Measurements from ENCODE around the gene EHD2. TPM values are rescaled to one million over a fixed set of nuclear protein-coding genes. Genes with fewer than 3 reads are reported as not detected.
"Not testable (repeated sequence)": the region's sequence is repeated elsewhere in the genome, so short reads cannot be mapped to it uniquely, and the experiment has no call there.

The EHD2 gene
- total RNA-seq, 1 donor from 2014 or later = 0.49 TPM

DNA sequence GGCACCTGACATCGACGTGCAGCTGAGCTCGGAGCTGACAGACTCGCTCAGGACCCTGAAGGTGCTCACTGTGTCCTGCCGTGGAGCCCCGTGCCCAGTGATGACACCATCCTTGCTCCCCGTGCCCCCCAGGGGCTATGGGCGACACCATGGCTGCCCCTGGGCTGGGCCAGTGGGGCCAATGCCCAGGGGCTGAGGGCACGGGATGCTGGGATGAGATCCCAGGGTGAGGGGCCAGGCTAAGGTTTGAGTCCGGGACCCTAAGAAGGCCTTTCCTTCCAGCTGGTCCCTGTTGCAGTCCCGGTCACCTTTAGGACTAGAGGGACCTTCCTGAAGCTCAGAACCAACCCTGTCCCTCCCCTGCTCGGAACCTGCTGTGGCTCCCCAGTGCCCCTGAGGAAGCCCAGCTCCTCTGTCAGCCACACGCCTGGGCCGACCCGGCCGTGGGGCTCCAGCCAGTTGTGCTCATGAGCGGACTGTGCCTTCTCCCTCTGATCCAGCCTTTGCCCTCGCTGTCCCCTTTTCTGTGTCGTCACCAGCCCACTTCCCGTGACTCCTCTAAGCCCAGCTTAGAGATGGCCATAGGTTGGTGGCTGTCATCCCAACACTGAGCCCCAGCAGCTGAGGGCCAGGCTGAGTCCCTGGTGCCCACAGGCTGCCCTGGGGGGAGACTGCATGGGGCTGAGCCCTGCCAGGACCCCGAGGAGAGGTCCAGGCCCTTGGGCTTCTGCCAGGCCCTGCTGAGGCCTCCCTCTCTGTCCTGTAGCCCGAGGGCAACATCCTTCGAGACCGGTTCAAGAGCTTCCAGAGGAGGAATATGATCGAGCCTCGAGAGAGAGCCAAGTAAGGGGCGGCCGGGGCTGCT is 42.8 kb downstream of the EHD2 start:
- intact Hi-C loops (cut with micrococcal nuclease) = no loop called here
- no peak for DNase-seq
- H3K27me3 Mint-ChIP-seq = no peaks in the 10 kb centered on the region
- H3K27ac Mint-ChIP-seq = no peak overlapping the region
- H3K36me3 Mint-ChIP-seq (ENCODE audit: low read depth) = peaks cover 68% of the 10 kb centered on the region
- H3K4me1 Mint-ChIP-seq = peaks cover 5% of the 10 kb centered on the region
- H3K4me3 Mint-ChIP-seq = no peak overlapping the region
- H3K9me3 Mint-ChIP-seq = no peaks in the 10 kb centered on the region

- Mint-ChIP-seq H3K27ac (no peak overlapping the region), H3K9me3 (no peaks in the 10 kb centered on the region), H3K36me3 (ENCODE audit: low read depth) (peaks cover 62% of the 10 kb centered on the region), H3K4me1 (peaks cover 4% of the 10 kb centered on the region), H3K27me3 (no peaks in the 10 kb centered on the region), H3K4me3 (no peak overlapping the region)
- intact Hi-C loops (cut with micrococcal nuclease) = no loop called here
- no peak for DNase-seq
These were observed 43.4 kb downstream of the EHD2 start for GRCh38 chr19:47756627-47756929.

- intact Hi-C loops (cut with micrococcal nuclease) = no loop called here
- no peak overlapping the region for H3K4me3 Mint-ChIP-seq
- peaks cover 59% of the 10 kb centered on the region for H3K36me3 Mint-ChIP-seq (ENCODE audit: low read depth)
- no peak for DNase-seq
- no peaks in the 10 kb centered on the region for H3K9me3 Mint-ChIP-seq
- H3K27me3 Mint-ChIP-seq = no peaks in the 10 kb centered on the region
- peaks cover 3% of the 10 kb centered on the region for H3K4me1 Mint-ChIP-seq
- no peak overlapping the region for H3K27ac Mint-ChIP-seq
These were observed 43.9 kb downstream of the EHD2 start for GRCh38 chr19:47756953-47757608.

DNA sequence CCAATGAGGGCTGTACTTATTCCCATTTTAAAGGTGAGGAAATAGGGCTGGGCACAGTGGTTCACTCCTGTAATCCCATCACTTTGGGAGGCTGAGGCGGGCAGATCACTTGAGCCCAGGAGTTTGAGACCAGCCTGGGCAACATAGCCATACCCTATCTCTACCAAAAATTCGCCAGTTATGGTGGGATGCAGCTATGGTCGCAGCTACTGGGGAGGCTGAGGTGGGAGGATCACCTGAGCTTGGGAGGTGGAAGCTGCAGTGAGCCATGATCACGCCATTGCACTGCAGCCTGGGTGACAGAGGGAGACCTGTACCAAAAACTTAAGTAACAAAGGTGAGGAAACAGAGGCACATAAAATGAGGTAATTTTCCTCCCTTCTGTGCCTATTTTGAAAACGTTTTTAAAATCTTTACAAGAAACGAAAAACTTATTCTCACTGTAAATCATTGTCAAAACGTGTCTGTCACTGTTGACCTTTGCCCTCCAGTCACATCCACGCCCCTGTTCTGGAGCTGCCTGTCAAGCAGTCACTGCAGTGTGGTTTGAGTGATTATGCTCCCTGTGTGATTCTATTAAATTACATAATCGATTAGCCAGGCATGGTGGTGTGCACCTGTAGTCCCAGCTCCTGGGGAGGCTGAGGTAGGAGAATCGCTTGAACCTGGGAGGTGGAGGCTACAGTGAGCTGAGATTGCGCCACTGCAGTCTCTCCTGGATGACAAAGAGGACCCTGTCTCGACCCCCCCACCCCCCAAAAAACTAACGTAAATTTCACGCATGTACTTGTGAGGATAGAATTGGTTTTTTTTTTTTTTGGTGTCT is 44.6 kb downstream of the EHD2 start:
- Mint-ChIP-seq H3K27ac (no peak overlapping the region), H3K4me3 (no peak overlapping the region), H3K4me1 (peaks cover 2% of the 10 kb centered on the region), H3K27me3 (no peaks in the 10 kb centered on the region), H3K9me3 (no peaks in the 10 kb centered on the region), H3K36me3 (ENCODE audit: low read depth) (peaks cover 52% of the 10 kb centered on the region)
- DNase-seq = no peak
- intact Hi-C loops (cut with micrococcal nuclease) = no loop called here

DNA sequence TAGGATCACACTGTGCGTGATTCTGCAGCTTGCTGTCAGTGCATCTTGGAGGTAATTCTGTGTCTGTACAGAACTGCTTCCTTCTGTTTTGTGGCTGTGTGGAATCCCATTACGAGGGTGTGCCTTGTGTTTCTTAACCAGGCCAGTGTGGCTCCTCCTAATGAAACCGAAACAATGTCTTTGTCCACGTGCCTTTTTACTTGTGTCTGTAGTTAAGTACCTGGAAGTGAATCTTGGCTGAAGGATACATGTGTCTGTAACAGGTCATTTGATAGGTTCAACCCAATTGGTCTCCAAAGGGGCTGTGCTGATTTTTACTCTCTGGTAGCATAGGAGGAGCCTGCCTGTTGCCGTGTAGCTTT is 45.2 kb downstream of the EHD2 start:
- peaks cover 2% of the 10 kb centered on the region for H3K4me1 Mint-ChIP-seq
- H3K4me3 Mint-ChIP-seq = no peak overlapping the region
- no peak for DNase-seq
- H3K27me3 Mint-ChIP-seq = no peaks in the 10 kb centered on the region
- intact Hi-C loops (cut with micrococcal nuclease) = no loop called here
- peak overlapping the region; percentile 20 for H3K27ac Mint-ChIP-seq
- H3K9me3 Mint-ChIP-seq = no peaks in the 10 kb centered on the region
- H3K36me3 Mint-ChIP-seq (ENCODE audit: low read depth) = peaks cover 46% of the 10 kb centered on the region

DNA sequence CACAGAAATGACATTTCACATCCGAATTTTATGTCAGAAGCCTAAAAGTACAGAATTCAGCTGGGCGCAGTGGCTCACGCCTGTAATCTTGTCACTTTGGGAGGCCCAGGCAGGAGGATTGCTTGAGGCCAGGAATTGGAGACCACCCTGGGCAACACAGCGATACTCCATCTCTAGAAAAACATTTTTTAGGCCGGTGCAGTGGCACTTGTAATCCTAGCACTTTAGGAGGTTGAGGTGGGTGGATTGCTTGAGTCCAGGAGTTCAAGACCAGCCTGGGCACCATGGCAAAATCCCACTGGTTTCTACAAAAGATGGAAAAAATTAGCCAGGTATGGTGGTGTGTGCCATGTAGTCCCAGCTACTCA is 47.4 kb downstream of the EHD2 start:
- no peaks in the 10 kb centered on the region for H3K9me3 Mint-ChIP-seq
- H3K27ac Mint-ChIP-seq = no peak overlapping the region
- H3K4me1 Mint-ChIP-seq = peaks cover 4% of the 10 kb centered on the region
- H3K4me3 Mint-ChIP-seq = no peak overlapping the region
- intact Hi-C loops (cut with micrococcal nuclease) = no loop called here
- H3K27me3 Mint-ChIP-seq = no peaks in the 10 kb centered on the region
- peaks cover 32% of the 10 kb centered on the region for H3K36me3 Mint-ChIP-seq (ENCODE audit: low read depth)
- no peak for DNase-seq

DNA sequence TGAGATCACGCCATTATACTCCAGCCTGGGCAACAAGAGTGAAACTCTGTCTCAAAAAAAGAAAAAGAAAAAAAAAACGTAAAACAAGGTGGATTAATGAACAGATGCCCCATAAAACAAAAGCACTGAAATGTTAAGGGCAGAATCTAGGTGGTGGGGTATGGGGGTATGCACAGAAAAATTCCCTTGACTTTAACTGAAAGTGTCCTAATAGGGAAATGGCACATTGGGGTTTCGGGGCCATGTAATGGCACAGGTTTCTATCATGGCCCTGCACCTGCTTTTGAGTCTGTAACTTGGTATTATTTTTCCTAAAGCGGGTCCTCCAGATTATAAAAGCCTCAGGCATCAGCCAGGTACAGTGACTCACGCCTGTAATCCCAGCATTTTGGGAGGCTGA is 48.3 kb downstream of the EHD2 start:
- no peak for DNase-seq
- intact Hi-C loops (cut with micrococcal nuclease) = no loop called here
- Mint-ChIP-seq H3K27me3 (no peaks in the 10 kb centered on the region), H3K4me3 (no peak overlapping the region), H3K36me3 (ENCODE audit: low read depth) (peaks cover 30% of the 10 kb centered on the region), H3K4me1 (peaks cover 4% of the 10 kb centered on the region), H3K9me3 (no peaks in the 10 kb centered on the region), H3K27ac (no peak overlapping the region)

DNA sequence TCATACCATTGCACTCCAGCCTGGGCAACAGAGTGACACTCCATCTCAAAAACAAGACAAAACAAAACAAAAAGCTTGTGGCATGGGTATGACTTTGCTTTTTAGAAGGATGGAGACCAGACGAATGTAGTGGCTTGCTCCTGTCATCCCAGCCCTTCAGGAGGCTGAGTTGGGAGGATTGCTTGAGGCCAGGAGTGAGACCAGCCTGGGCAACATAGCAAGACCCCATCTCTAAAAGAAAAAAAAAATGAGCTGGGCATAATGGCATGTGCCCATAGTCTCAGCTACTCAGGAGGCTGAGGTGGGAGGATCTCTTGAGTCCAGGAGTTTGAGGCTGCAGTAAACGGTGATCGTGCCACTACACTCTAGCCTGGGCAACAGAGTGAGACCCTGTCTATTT is 48.9 kb downstream of the EHD2 start:
- no peak for DNase-seq
- Mint-ChIP-seq H3K27me3 (no peaks in the 10 kb centered on the region), H3K9me3 (no peaks in the 10 kb centered on the region), H3K36me3 (ENCODE audit: low read depth) (peaks cover 26% of the 10 kb centered on the region), H3K27ac (no peak overlapping the region), H3K4me3 (no peak overlapping the region), H3K4me1 (peaks cover 4% of the 10 kb centered on the region)
- intact Hi-C loops (cut with micrococcal nuclease) = no loop called here

- no peaks in the 10 kb centered on the region for H3K9me3 Mint-ChIP-seq
- peaks cover 20% of the 10 kb centered on the region for H3K36me3 Mint-ChIP-seq (ENCODE audit: low read depth)
- H3K4me3 Mint-ChIP-seq = no peak overlapping the region
- peaks cover 4% of the 10 kb centered on the region for H3K4me1 Mint-ChIP-seq
- DNase-seq = no peak
- H3K27me3 Mint-ChIP-seq = no peaks in the 10 kb centered on the region
- H3K27ac Mint-ChIP-seq = no peak overlapping the region
- intact Hi-C loops (cut with micrococcal nuclease) = no loop called here
These were observed 49.5 kb downstream of the EHD2 start for GRCh38 chr19:47762615-47763308.

GRCh38 chr19:47764705-47765104 is 51.5 kb downstream of the EHD2 start:
- H3K9me3 Mint-ChIP-seq; DNase-seq; intact Hi-C loops (cut with micrococcal nuclease); H3K36me3 Mint-ChIP-seq (ENCODE audit: low read depth); H3K4me3 Mint-ChIP-seq; H3K27ac Mint-ChIP-seq; H3K27me3 Mint-ChIP-seq; H3K4me1 Mint-ChIP-seq: not testable (repeated sequence)

DNA sequence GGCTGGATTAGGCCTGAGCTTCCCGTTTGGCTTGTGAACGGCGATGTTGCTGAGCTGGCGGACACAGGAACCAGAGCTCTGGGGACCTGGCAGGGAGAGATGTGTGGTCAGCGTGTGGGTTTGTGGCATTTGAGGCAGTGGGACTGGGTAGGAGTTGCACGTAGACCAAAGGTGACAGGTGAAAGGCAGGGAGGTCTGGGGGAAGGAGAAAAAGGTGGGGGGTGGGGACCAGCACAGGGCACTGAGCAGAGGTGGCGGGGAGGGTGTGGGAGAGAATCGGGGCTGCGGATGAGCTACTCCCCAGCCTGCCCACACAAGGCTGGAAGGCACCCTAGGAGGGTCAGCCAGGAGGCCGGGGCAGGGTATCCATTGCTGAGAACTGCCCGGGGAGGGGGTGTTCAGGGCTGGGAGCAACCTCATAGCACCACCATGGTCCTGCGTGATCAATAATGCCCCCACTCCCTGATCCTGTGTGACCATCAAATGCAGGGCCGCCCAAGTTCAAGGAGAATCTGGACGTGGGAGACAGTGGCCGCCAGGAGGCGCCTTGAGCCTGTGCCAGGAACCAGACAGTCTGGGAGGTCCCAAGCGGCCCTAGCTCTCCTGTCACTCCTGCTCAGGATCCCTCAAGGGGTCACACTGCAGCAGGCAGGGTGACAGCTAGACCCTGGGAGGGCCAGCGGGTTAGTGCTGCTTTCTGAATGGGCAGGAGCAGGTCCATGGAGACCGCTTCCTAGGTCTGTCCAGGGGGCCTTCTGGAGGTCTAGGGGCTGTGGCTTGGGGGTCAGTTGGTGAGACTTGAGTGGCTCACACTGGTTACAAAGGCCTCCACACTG is 52.5 kb downstream of the EHD2 start:
- no peaks in the 10 kb centered on the region for H3K9me3 Mint-ChIP-seq
- intact Hi-C loops (cut with micrococcal nuclease) = loop anchor here (1.0 kb wide), 1 partner anchor 23 kb away; no protein-coding TSS in a partner anchor
- H3K4me1 Mint-ChIP-seq = peaks cover 3% of the 10 kb centered on the region
- H3K27me3 Mint-ChIP-seq = no peaks in the 10 kb centered on the region
- H3K36me3 Mint-ChIP-seq (ENCODE audit: low read depth) = no peaks in the 10 kb centered on the region
- DNase-seq = peak; percentile 79
- no peak overlapping the region for H3K27ac Mint-ChIP-seq
- no peak overlapping the region for H3K4me3 Mint-ChIP-seq

DNA sequence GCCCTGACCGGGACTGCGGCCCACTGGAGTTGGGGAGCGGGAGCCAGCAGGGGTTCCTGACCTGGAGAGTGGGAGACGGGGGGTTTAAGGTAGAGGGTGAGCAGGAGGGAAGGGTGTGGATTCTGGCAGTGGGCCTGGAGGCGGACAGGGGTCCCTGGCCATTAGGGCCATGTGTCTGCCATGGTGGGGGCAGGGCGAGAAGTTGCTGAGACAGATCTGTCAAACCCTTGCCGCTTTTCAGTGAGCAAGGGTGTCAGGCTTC is 53.1 kb downstream of the EHD2 start:
- no peak overlapping the region for H3K4me3 Mint-ChIP-seq
- H3K27me3 Mint-ChIP-seq = no peaks in the 10 kb centered on the region
- H3K27ac Mint-ChIP-seq = no peak overlapping the region
- DNase-seq = no peak
- no peaks in the 10 kb centered on the region for H3K9me3 Mint-ChIP-seq
- H3K4me1 Mint-ChIP-seq = peaks cover 3% of the 10 kb centered on the region
- intact Hi-C loops (cut with micrococcal nuclease) = loop anchor here (1.0 kb wide), 1 partner anchor 22 kb away; no protein-coding TSS in a partner anchor
- no peaks in the 10 kb centered on the region for H3K36me3 Mint-ChIP-seq (ENCODE audit: low read depth)

DNA sequence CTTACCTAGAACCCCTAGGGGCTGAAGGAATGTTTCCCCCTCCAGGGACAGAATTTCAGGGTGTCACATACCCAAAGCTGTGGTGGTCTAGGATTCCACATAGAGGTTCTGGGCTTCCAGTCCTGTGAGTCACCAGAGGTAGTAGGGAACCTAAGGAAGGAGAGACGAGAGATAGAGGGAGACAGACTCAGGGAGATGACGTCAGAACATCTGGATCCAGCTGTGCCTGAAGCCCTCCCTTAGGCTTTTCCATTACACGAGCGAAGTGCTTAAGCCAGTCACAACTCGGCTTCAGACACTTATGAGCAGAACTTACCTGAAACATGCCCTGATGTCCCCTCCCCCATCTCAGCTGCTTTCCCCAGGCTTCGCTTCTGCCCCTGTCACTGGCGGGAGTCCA is 53.4 kb downstream of the EHD2 start:
- no peak for DNase-seq
- Mint-ChIP-seq H3K27me3 (peaks cover 2% of the 10 kb centered on the region), H3K27ac (no peak overlapping the region), H3K4me1 (peaks cover 3% of the 10 kb centered on the region), H3K4me3 (no peak overlapping the region), H3K9me3 (no peaks in the 10 kb centered on the region), H3K36me3 (ENCODE audit: low read depth) (no peaks in the 10 kb centered on the region)
- intact Hi-C loops (cut with micrococcal nuclease) = loop anchor here (1.0 kb wide), 1 partner anchor 22 kb away; no protein-coding TSS in a partner anchor
